Suppressor macrophage treated with lipopolysaccharide for 1 hour (primary cell): Measurements from ENCODE around the gene ZNF573.
"Not testable (repeated sequence)": the region's sequence is repeated elsewhere in the genome, so short reads cannot be mapped to it uniquely, and the experiment has no call there.

Experiments
- DNase-seq, 3 donors: peaks; one replicate each; pipeline ENCODE4 v3.0.0-alpha.2; 2020 to 2022

The ZNF573 gene

DNA sequence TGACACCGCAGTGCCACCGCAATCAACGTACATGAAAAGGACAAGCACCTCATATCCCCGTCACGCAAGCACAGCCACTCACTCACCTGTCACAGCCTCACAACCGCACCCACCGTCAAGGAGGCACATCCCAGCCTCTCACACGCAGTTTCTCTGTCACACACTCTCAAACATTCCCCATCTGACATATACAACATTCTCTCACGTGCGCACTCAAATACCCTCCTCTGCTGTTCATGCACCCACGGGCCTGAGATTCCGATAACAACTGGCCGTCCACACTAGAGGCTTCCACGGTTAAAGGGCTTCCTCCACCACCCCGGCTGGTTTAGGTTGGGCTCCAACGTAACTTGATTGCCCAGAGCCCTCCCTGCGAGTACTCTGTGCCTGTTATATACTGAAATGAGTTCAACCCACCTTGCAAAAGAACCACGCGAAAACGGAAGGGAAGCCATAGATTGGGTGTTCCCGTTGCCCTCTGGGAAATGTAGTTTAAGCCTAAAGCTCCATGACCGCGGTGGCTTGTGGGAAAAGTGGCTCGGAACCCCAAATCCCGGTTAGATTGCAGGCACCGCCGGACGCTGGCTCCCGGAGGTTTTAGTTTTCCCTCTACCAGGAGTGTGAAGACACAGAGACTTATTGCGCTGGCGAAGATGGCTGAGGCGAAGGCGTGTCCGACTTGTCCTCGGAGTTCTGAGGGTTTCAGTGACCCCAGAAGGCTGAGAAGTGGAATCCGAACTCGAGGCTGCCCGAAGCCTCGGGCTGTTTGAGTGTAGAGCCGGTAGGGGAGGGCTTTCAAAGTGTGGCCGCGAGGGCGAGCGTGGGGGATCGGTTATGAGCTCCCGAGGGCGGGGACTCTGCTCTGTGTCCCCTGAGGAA, at the start of gene ZNF573:
Gene ZNF573, minus strand, starts transcription at position 460 of the 879 bp plus-strand sequence. CDS start 5,857 bp downstream, outside the sequence.
- DNase-seq, result peak; percentile 89 to 94 (median 91)

DNA sequence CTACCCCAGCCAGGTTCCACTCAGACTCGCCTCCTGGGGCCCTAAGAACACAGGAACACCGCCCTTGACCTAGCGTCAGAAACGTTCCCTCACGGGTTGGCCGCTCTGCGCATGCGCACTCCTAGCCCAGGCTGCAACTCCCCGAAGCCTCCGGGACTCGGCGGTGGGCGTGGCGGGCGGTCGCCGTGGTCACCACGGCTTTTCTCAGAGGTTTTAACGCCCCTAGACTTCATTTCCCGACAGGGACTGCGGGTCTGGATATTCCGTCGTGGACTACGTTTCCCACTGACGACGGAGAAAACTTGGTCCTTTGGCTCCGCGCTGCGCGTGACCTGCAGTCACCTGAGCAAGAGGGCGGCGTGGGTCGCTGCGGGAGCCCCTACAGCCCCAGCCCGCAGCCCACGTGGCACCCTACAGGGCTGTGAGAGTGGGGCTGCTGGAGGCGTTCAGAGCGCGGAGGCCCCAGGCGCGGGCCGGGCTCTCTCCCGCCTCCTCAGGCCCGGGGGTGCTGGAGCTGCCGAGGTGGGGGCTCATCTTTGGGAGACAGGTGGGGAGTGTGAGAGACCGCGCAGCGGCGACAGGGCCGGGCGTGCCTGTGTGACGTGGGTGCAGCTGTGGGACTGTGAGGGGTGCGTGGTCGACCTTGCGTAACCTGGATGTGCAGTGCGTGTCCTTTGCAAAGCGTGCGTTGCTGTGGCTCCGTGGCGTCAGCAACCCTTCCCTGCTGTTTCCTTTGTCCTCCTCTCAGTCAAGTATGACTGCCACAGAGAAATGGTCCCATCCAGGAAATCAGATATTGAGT, 38.0 kb upstream of the ZNF573 start:
- DNase-seq, result peak in 2 of 3 donors; percentile 17 to 42

DNA sequence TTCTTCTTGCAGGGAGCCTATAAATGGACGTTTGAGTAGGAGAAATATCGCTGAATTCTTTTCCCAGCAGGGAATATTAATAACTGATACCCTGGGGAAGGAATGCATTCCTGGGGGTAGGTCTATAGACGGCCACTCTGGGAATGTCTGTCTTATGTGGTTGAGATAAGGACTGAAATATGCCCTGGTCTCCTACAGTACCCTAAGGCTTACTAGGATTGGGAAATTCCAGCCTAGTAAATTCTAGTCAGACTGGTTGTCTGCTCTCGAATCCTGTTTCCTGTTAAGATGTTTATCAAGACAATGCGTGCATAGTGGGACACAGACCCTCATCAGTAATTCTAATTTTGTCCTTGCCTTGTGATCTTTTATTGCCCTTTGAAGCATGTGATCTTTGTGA, 36.2 kb upstream of the ZNF573 start:
- not testable (repeated sequence) for DNase-seq

DNA sequence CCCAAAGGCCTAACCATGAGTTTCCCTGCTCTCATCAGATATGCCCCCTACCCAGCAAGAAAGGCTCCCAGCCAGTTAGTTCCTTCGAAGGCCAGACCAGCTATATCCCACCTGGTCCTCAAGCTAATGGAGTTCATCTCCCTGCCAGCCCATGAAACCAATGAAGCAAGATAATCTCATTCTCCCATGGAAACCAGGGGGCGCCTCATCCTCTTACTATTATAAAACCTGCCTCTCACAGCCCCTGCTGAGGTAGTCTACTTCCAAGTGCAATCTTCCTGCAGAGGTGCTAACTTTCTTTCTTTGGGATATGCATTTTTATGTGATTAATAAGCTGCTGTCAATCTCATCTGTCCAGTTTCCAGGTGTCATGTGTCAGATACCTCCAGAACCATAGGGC, 34.0 kb upstream of the ZNF573 start:
- no peak for DNase-seq

DNA sequence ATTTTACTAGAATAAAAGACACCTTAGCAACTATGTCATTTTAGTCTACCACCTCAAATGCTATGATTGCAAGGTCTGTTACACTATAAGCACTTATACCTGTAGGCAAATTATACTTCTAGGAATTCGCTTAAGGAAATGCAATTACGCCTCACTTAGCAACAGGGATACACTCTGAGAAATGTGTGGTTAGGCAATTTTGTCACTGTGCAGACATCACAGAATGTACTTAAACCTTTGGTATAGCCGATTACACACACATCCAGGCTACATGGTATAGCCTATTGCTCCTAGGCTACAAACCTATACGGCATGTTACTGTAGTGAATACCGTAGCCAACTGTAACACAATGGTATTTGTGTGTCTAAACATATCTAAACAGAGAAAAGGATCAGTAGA, 30.0 kb upstream of the ZNF573 start:
- no peak for DNase-seq

DNA sequence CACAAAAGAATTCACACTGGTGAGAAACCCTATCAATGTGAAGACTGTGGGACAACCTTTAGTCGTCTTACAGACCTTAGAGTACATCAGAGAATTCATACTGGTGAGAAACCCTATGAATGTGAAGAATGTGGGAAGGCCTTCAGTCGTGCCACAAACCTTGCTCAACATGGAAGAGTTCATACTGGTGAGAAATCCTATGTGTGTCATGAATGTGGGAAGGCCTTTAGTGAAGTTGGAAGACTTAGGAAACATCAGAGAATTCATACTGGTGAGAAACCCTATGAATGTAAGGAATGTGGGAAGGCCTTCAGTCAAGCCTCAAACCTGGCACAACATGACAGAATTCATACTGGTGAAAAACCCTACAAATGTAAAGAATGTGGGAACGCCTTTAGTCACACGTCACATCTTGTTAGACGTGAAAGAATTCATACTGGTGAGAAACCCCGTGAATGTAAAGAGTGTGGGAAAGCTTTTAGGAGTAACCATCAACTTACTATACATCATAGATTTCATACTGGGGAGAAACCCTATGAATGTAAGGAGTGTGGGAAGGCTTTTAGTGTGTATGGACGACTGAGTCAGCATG, 24.0 kb upstream of the ZNF573 start:
- DNase-seq, result no peak

DNA sequence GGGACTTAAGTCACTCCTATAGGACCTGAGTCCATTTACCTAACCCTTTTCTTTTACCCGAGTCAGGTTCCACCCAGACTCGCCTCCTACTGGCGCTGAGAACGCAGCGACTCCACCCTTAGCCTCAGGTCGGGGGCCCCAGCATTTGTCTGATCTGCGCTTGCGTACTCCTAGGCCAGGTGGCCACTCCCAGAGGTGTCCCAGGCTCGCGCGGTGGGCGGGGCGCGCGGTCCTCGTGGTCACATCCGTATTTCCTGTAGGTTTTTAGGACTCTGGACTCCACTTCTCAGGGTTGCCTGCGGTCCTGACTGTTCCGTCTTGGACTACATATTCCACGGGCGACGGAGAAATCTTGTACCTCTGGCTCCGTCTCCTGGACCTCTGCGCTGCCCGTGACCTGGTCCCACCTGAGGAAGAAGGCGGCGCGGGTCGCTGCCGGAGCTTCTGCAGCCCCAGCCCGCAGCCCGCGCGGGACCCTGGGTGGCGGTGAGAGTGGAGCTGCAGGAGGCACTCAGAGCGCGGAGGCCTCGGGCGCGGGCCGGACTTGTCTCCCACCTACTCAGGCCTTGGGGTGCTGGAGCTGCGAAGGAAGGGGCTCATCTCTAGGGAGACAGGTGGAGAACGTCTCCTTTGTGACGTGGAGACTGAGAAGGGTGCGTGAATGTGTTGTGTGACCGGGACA, 11.0 kb upstream of the ZNF573 start:
- no peak for DNase-seq

DNA sequence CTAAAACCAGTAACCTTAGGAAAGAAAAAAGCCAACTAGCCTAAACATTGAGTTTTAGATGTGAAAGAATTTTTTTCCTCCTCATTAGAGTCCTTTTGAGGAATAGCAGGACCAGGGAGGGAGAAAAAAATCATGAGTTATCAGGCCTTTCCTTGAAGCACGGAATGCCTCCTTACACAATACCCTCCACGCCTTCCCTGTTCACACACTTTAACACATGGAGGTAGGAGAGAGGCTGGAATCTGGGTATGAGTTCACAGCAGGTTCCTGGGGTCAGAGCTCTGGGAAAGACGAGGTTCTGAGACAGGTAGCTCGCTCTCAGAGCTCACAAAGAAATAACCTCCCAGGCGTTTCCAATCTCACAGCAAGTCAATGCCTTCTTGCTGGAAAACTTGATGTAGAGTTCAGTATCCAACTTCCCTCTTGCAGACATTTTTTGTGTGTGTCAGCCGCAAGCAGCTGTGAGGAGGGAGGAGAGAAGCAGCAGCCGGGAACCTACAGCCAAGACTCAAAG, 716 bp downstream of the ZNF573 start:
- peak; percentile 1 to 20 (median 13) for DNase-seq

DNA sequence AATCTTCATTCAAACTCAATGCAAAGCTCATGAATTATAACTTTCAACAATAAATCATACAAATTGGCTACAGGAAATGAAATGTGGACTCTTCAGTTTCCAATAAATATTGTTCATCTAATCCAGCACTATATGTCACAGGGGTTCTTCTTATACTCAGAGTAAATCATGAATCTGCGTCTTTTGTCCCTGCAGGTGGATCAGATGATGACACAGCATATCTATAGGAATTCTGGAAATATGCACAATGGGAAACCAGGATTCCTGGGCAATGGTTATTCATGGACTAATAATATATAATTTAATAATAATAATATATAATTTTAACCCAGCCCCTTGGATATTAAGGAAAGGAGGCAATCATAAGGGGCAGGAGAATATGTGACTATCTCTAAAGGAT, 8.4 kb downstream of the ZNF573 start:
- no peak for DNase-seq

DNA sequence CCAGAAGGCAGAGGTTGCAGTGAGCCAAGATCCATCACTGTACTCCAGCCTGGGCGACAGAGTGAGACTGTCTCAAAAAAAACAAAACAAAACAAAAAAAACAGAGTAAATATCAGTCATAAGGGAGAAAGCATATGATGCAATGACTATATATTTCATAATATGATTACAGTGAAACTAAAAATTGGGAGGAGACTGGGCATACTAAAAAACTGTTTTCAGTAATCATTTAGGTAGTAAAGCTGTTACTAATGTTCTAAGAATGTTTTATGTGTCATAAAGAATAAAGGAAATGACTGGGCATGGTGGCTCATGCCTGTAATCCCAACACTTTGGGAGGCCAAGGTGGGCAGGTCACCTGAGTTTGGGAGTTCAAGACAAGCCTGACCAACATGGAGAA, 15.9 kb downstream of the ZNF573 start:
- no peak for DNase-seq

DNA sequence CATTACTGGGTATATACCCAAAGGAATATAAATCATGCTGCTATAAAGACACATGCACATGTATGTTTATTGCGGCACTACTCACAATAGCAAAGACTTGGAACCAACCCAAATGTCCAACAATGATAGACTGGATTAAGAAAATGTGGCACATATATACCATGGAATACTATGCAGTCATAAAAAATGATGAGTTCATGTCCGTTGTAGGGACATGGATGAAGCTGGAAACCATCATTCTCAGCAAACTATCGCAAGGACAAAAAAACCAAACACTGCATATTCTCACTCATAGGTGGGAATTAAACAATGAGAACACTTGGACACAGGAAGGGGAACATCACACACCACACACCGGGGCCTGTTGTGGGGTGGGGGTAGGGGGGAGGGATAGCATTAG, 21.7 kb downstream of the ZNF573 start:
- not testable (repeated sequence) for DNase-seq

DNA sequence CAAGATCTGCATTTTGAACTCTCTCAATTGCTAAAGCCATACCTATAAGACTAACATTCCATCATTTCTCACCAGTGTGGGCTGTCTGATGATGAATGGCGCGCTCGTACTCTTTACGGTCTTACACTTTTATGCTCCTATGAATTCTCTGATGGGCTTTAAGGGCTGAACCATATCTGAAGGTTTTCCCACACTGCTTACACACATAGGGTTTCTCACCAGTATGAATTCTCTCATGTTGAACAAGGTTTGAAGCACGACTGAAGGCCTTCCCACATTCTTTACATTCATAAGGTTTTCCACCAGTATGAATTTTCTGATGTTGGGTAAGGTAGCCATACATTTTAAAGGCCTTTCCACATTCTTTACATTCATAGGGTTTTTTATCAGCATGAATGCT, 41.0 kb downstream of the ZNF573 start:
- no peak for DNase-seq

DNA sequence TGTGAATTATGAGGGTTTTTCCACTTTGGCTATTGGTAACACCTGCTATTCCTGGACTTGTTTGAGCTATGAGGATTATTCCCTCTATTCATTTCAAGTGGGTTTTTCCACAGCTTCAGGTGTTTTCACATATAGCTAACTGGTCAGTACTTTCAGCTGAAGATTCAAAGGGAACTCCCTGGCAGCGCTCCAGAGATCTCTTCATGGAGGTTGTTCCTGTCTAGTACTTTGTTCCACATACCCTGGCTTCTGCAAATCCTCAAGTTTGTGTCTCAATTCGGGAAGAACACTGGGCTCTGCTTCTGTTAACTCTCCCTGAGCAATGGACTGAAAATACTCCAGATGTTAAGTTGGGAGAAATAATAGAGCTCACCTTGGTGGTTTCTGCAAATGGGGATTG, 54.2 kb downstream of the ZNF573 start:
- no peak for DNase-seq

DNA sequence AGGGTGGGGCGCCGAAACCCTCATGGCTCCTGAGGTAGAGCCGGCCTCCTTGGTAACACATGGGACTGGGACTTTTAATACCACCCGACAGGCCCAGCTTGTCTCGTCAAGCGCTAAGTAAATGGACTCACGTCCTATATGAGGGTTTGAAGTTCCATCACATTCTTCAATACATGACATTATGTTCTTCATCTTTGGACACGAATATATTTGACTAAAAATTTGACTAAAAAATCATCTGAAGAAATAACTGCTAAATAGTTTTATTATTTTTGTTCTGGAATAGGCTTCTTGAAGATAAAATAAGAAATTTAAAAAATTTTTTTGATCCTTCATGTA, 59.5 kb downstream of the ZNF573 start:
- DNase-seq, result no peak

DNA sequence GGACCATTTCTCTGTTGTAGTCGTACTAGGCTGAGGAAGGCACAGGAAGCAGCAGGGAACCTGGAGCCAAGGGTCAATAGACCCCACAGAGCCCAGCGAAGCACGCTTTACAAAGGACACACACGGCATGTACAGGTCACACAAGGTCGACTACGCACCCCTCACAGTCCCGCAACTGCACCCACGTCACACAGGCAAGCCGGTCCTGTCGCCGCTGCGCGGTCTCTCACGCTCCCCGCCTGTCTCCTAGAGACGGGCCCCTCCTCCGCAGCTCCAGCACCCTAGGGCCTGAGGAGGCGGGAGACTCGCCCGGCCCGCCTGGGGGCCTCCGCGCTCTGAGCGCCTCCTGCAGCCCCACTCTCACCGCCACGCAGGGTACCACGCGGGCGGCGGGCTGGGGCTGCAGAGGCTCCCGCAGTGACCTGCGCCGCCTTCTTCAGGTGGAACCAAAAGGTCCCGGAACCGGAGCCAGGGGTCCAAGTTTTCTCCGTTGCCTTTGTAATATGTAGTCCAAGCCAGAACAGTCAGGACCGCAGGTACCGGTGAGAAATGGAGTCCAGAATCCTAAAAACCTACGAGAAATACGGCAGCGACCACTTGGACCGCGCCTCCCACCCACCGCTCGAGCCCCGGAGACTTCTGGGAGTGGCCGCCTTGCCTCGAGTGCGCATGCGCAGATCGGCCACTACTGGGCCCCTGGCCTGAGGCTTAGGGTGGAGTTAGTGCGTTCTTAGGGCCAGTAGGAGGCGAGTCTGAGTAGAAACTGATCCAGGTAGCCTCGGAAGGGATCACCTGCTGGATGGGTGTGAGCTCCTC, 60.1 kb downstream of the ZNF573 start, which contains the start of gene ZNF607:
Gene ZNF607, minus strand, starts transcription at position 651 of the 816 bp plus-strand sequence. CDS start 8,143 bp downstream, outside the sequence.
- peak; percentile 85 to 92 (median 87) for DNase-seq

DNA sequence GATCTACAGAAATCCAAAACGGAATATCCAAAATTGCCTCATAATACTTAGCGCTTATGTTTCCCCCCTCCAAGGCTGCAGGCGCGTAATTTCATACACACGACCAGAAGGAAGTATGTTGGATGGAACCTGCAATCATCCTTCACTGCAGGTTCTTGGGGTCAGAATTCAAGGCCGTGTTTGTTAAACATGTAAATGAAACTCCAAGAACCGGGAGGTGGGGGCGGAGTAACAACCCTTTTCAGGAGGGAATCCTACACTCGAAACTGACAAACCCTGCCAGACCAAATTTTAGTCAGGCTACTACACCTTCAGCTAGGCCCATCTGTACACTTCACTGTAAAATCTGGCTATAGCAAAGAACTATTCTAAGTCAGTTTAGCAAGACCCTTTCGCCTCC, 61.1 kb downstream of the ZNF573 start:
- DNase-seq, result no peak

DNA sequence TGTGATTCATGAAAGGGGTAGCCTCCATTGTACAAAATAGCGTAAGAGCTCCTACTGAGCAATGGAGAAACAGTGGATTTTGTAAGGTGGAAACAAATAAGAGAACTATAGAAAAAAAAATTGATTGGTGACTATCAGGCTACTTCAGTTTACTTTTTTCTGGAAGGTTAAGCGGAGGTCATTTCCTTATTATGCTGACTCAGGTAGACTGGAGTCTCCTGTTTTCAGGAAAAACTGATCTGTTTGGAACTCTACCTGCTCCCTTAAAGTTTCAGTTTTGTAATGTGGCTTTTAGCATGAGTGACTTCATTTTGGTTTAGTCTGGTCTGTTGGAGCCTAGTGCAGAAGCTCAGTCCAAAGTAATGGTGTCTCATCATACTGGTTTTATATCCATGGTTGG, 63.2 kb downstream of the ZNF573 start:
- DNase-seq, result no peak

DNA sequence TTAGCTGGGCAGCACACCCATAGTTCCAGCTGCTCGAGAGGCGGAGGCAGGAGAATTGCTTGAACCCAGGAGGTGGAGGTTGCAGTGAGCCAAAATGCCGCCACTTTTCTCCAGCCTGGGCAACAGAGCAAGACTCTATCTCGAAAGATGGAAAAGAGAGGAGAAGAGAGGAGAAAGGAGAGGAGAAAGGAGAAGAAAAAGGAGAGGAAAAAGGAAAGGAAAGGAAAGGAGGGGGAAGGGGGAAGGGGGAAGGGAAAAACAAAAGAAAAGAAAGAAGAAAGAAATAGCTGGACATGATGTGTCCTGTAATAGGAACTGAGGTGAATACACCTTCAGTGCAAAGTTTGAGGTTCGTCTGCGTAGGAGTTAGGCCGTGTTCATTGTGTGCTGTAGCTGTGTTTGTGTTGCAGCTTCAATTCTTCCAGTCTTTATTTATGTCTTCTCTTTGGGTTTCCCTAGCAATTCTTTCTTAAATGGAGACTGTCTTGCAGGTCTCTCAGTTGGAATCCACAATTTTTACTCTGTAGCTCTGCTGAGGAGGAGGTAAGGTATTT, 73.3 kb downstream of the ZNF573 start:
- no peak for DNase-seq

DNA sequence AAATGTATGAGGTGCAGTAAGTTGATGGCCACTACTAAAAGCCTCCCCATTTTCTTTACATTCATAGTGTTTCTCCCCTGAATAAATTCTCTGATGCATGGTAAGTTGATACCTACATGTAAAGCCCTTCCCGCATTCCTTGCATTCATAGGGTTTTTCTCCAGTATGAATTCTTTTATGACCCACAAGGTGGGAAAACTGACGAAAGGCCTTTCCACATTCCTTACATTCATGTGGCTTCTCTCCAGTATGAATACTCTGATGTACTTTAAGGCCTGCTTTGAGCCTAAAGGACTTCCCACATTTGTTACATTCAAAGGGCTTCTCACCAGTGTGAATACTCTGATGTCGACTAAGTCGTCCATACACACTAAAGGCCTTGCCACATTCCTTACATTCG, 80.3 kb downstream of the ZNF573 start:
- DNase-seq, result no peak

DNA sequence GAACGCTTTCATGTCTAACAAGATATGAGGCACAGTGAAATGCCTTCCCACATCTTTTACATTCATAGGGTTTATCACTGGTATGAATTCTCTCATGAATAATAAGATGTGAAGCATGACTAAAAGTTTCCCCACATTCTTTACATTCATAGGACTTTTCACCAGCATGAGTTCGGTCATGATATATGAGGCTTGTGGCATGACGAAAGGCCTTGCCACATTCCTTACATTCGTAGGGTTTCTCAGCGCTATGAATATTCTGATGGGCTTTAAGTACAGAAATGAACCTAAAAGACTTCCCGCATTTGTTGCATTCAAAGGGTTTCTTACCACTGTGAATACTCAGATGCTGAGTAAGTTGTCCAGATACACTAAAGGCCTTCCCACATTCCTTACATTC, 81.2 kb downstream of the ZNF573 start:
- DNase-seq, result no peak

DNA sequence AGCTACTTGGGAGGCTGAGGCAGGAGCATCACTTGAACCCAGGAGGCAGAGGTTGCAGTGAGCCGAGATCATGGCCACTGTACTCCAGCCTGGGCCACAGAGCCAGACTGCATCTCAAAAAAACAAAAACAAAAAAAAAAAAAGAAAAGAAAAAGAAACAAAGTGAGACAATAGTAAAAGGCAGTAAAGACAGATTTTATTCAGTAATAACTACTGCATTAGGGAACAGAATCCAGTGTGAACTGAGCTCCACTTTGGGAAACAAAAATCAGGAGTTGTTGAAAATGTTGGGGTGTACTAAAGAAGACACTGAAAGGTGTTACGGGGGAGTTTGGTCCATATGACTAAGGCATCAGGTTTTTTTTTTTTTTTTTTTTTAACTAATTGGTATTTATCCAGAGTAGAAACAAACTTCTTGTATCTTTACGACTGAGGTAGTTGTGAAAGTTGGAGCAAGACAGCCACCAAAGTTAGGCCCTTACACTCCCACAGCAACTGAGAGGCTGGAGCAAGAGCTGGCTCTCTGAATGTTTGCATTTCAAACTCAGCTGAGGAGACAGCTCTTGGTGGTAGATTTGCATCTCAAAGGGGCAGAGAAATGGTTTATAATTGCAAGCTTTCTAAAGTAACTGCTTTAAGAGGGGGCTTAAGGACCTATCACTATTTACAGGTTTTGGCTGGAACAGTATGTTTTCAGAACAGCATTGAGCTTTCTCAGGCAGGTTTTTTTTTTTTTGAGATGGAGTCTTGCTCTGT, 84.1 kb downstream of the ZNF573 start:
- no peak for DNase-seq
